GM23338 (cell line): ENCODE results near the gene ARHGEF28. TPM values are rescaled to one million over a fixed set of nuclear protein-coding genes. Genes with fewer than 3 reads are reported as not detected.
A peak's percentile ranks its signal among the peaks of the same experiment; 100 is the strongest.

Experiments used
- ATAC-seq: fragments of 200-7000 bp; cut with Tn5 transposase; 3 replicates; pipeline ENCODE4 v1.9.1; 2020
- DNase-seq: peaks from one replicate; pipeline ENCODE4 v3.0.0-alpha.2; 2015; ENCODE audit warnings: low spot score
- H2AFZ ChIP-seq: fragments of 200-600 bp; sonication (generic); 2 replicates; pipeline ENCODE4 v1.8.0; 2016; ENCODE audit warnings: antibody characterized with exemption, mild to moderate bottlenecking, moderate library complexity
- H3F3A ChIP-seq: fragments of 200-600 bp; sonication (generic); replicated peaks from 2 replicates; pipeline ENCODE4 v1.8.0; 2017; ENCODE audit warnings: antibody characterized with exemption, mixed run types, low read depth
- H3K27ac ChIP-seq: fragments of 200-600 bp; sonication (generic); 2 replicates; pipeline ENCODE4 v1.6.1; 2016; ENCODE audit warnings: low read depth
- H3K27me3 ChIP-seq: fragments of 200-600 bp; sonication (generic); 2 replicates; pipeline ENCODE4 v1.8.0; 2016; ENCODE audit warnings: mild to moderate bottlenecking, mixed run types, moderate library complexity; ENCODE audit not compliant: insufficient read depth
- H3K36me3 ChIP-seq: fragments of 200-600 bp; sonication (generic); 2 replicates; pipeline ENCODE4 v1.8.0; 2016; ENCODE audit warnings: mild to moderate bottlenecking; ENCODE audit not compliant: insufficient read depth
- H3K4me1 ChIP-seq: fragments of 200-600 bp; sonication (generic); 2 replicates; pipeline ENCODE4 v1.8.0; 2016; ENCODE audit warnings: mild to moderate bottlenecking, moderate library complexity; ENCODE audit not compliant: insufficient read depth
- H3K4me2 ChIP-seq: fragments of 200-600 bp; sonication (generic); 2 replicates; pipeline ENCODE4 v1.7.1; 2017; ENCODE audit warnings: mixed run types
- H3K4me3 ChIP-seq: fragments of 200-600 bp; sonication (generic); 2 replicates; pipeline ENCODE4 v1.6.1; 2016; ENCODE audit warnings: mixed run types
- H3K79me2 ChIP-seq: fragments of 200-600 bp; sonication (generic); replicated peaks from 2 replicates; pipeline ENCODE4 v1.8.0; 2017; ENCODE audit warnings: mild to moderate bottlenecking; ENCODE audit not compliant: insufficient read depth
- H3K9me2 ChIP-seq: fragments of 200-600 bp; sonication (generic); 2 replicates; pipeline ENCODE4 v1.8.0; 2017; ENCODE audit not compliant: insufficient read depth
- H4K20me1 ChIP-seq: fragments of 200-600 bp; sonication (generic); replicated peaks from 2 replicates; pipeline ENCODE4 v1.8.0; 2017; ENCODE audit warnings: mild to moderate bottlenecking; ENCODE audit not compliant: insufficient read depth
- H3K27ac Mint-ChIP-seq: 2 replicates; pipeline ENCODE4 v1.8.0; 2020; ENCODE audit warnings: inconsistent platforms, mild to moderate bottlenecking, moderate library complexity, mixed read lengths
- H3K27me3 Mint-ChIP-seq: 3 replicates; pipeline ENCODE4 v1.8.0; 2022; ENCODE audit warnings: low read depth, mild to moderate bottlenecking, moderate library complexity, mixed read lengths, inconsistent platforms; ENCODE audit not compliant: insufficient read depth, poor library complexity
- H3K36me3 Mint-ChIP-seq: 3 replicates; pipeline ENCODE4 v1.8.0; 2021; ENCODE audit warnings: low read depth, mild to moderate bottlenecking, inconsistent platforms, moderate library complexity, mixed read lengths
- H3K4me1 Mint-ChIP-seq: 3 replicates; pipeline ENCODE4 v1.8.0; 2020; ENCODE audit warnings: mild to moderate bottlenecking, inconsistent platforms, mixed read lengths
- H3K4me3 Mint-ChIP-seq: 3 replicates; pipeline ENCODE4 v1.8.0; 2021; ENCODE audit warnings: moderate library complexity, mild to moderate bottlenecking, inconsistent platforms, mixed read lengths
- H3K9me3 Mint-ChIP-seq: 3 replicates; pipeline ENCODE4 v1.8.0; 2020; ENCODE audit warnings: moderate library complexity, mild to moderate bottlenecking, inconsistent platforms, mixed read lengths
- CREB1 ChIP-seq: fragments of 250-450 bp; sonication (Bioruptor Pico); IDR thresholded peaks from 2 replicates; pipeline ENCODE4 v1.5.0; 2020; ENCODE audit warnings: low read depth, mild to moderate bottlenecking, moderate library complexity
- CTCF ChIP-seq, 2 experiments: fragments of 200-600 bp in 1 of 2; sonication (generic) in 1 of 2; conservative IDR thresholded peaks; 2 replicates each; pipeline versions ENCODE4 v1.5.1 to v1.6.1; 2016 to 2017; ENCODE audit warnings: antibody characterized with exemption in 2 of 2, low read depth in 2 of 2, mild to moderate bottlenecking in 2 of 2, moderate library complexity in 1 of 2
- ETS1 ChIP-seq: IDR thresholded peaks from 2 replicates; pipeline ENCODE4 v1.6.1; 2016; ENCODE audit warnings: antibody characterized with exemption
- EZH2 ChIP-seq: fragments of 200-600 bp; sonication (generic); IDR thresholded peaks from one replicate; pipeline ENCODE4 v1.8.0; 2017; ENCODE audit warnings: antibody characterized with exemption, mild to moderate bottlenecking, low read depth; ENCODE audit not compliant: unreplicated experiment
- EZH2phosphoT487 ChIP-seq: fragments of 200-600 bp; sonication (generic); IDR thresholded peaks from one replicate; pipeline ENCODE4 v1.8.1; 2018; ENCODE audit warnings: antibody characterized with exemption; ENCODE audit not compliant: unreplicated experiment
- NANOG ChIP-seq: IDR thresholded peaks from 2 replicates; pipeline ENCODE4 v1.6.1; 2016; ENCODE audit warnings: antibody characterized with exemption, borderline replicate concordance
- POLR2AphosphoS5 ChIP-seq: IDR thresholded peaks from 2 replicates; pipeline ENCODE4 v1.6.1; 2016; ENCODE audit warnings: antibody characterized with exemption, low read depth
- STAT1 ChIP-seq: IDR thresholded peaks from one replicate; pipeline ENCODE4 v1.6.1; 2016; ENCODE audit warnings: antibody characterized with exemption; ENCODE audit not compliant: unreplicated experiment
- ZNF114 ChIP-seq: fragments of 250-450 bp; sonication (Bioruptor Pico); IDR thresholded peaks from 2 replicates; pipeline ENCODE4 v1.5.0; 2020; ENCODE audit warnings: mild to moderate bottlenecking, moderate library complexity
- ZNF331 ChIP-seq: fragments of 250-450 bp; sonication (Bioruptor Pico); IDR thresholded peaks from 2 replicates; pipeline ENCODE4 v1.5.0; 2020; ENCODE audit warnings: low read depth, mild to moderate bottlenecking, moderate library complexity
- ZNF462 ChIP-seq: fragments of 250-450 bp; sonication (Bioruptor Pico); IDR thresholded peaks from 2 replicates; pipeline ENCODE4 v1.5.0; 2020; ENCODE audit warnings: mild to moderate bottlenecking, moderate library complexity
- polyA plus RNA-seq: library from polyadenylated mRNA; unstranded; fragments of >200 nt; fragmentation: Nextera tagmentation; extraction: Ambion mirVana; gene quantifications from 2 replicates; pipeline ENCODE4 v1.2.1, GENCODE V29; 2016
- total RNA-seq: library from RNA; depleted of rRNA; stranded (reverse); fragments of >200 nt; shearing (Covaris generic); gene quantifications from 2 replicates; pipeline ENCODE4 v1.2.3, GENCODE V29; 2014

Gene ARHGEF28
- total and polyA plus RNA-seq, 2 experiments from 2014 or later, result 0.39 to 1.0 TPM

- DNase-seq (no peak), ATAC-seq (no peak)
- Mint-ChIP-seq H3K36me3 (no peaks in the 10 kb centered on the region), H3K9me3 (no peaks in the 10 kb centered on the region), H3K27ac (no peak overlapping the region), H3K4me1 (no peaks in the 10 kb centered on the region), H3K27me3 (peaks cover 2% of the 10 kb centered on the region), H3K4me3 (no peak overlapping the region)
- H3K4me2 ChIP-seq, result no peak overlapping the region
- H2AFZ ChIP-seq, result no peak overlapping the region
- no peaks in the 10 kb centered on the region for H3F3A ChIP-seq
- no peaks in the 10 kb centered on the region for H3K36me3 ChIP-seq
- H3K27me3 ChIP-seq, result no peaks in the 10 kb centered on the region
- no peaks in the 10 kb centered on the region for H4K20me1 ChIP-seq
- no peak overlapping the region for H3K27ac ChIP-seq
- H3K79me2 ChIP-seq, result no peaks in the 10 kb centered on the region
- no peak for TF ChIP-seq EZH2phosphoT487
- no peak for TF ChIP-seq CREB1 (CRISPR knock-in tag)
- no peak for TF ChIP-seq ZNF331 (CRISPR knock-in tag)
- TF ChIP-seq NANOG, result no peak
- no peak for TF ChIP-seq STAT1
- no peak for TF ChIP-seq ZNF114
- no peak for TF ChIP-seq CTCF (conservative IDR thresholded peaks at IDR 0.05; ENCODE audit: low read depth in 2 of 2)
- TF ChIP-seq ETS1, result no peak
- no peak for TF ChIP-seq POLR2AphosphoS5
- TF ChIP-seq EZH2, result no peak
- no peaks in the 10 kb centered on the region for H3K4me1 ChIP-seq
- no peak overlapping the region for H3K4me3 ChIP-seq
- 0 out of 2 replicates have a peak, but pooled peaks cover 2% of the 10 kb centered on the region for H3K9me2 ChIP-seq
These were observed 357.6 kb downstream of the ARHGEF28 start for GRCh38 chr5:73983644-73984043.

GRCh38 chr5:73985145-73985544 is 359.1 kb downstream of the ARHGEF28 start:
- Mint-ChIP-seq H3K27me3 (peaks cover 2% of the 10 kb centered on the region), H3K4me1 (no peaks in the 10 kb centered on the region), H3K4me3 (no peak overlapping the region), H3K9me3 (no peaks in the 10 kb centered on the region), H3K27ac (no peak overlapping the region), H3K36me3 (no peaks in the 10 kb centered on the region)
- Histone ChIP-seq H3K9me2 (0 out of 2 replicates have a peak, but pooled peaks cover 2% of the 10 kb centered on the region), H3K4me2 (no peak overlapping the region), H3K4me3 (no peak overlapping the region), H3K79me2 (no peaks in the 10 kb centered on the region), H2AFZ (no peak overlapping the region), H4K20me1 (no peaks in the 10 kb centered on the region), H3K4me1 (no peaks in the 10 kb centered on the region), H3F3A (no peaks in the 10 kb centered on the region), H3K27me3 (no peaks in the 10 kb centered on the region), H3K36me3 (no peaks in the 10 kb centered on the region), H3K27ac (no peak overlapping the region)
- ATAC-seq (peak; percentile 53; the same call in 2 of the 3 replicates), DNase-seq (peak; percentile 36)
- TF ChIP-seq EZH2, result no peak
- TF ChIP-seq NANOG, result no peak
- peak; percentile 58 to 63 for TF ChIP-seq CTCF (conservative IDR thresholded peaks at IDR 0.05; ENCODE audit: low read depth in 2 of 2)
- TF ChIP-seq POLR2AphosphoS5, result no peak
- no peak for TF ChIP-seq ZNF462 (CRISPR knock-in tag)
